AG04450 (cell line): ENCODE data around the gene SDR42E2. TPM values are rescaled to one million over a fixed set of nuclear protein-coding genes. Genes with fewer than 3 reads are reported as not detected.
A peak's percentile ranks its signal among the peaks of the same experiment; 100 is the strongest.

ENCODE experiments used
- CTCF ChIA-PET: fragments of 300-600, 350-600 bp; formaldehyde crosslinking; extraction: SDS; loops from one replicate; lab custom pipeline; 2022; ENCODE audit warnings: antibody characterized with exemption, inconsistent platforms; lab: Charles Lee
- POLR2A ChIA-PET: fragments of 350-600 bp; formaldehyde crosslinking; extraction: SDS; loops from one replicate; lab custom pipeline; 2021; ENCODE audit warnings: antibody characterized with exemption, inconsistent platforms; lab: Yijun Ruan, JAX
- DNase-seq: peaks from one replicate; pipeline ENCODE4 v3.0.0-alpha.2; 2011; ENCODE audit warnings: low read depth, low spot score
- H3K27ac ChIP-seq: one replicate; pipeline ENCODE4 v1.5.1; 2012; ENCODE audit warnings: low read depth, low read length, control low read depth
- H3K27me3 ChIP-seq: one replicate; pipeline ENCODE4 v1.6.0; 2012; ENCODE audit warnings: low read length; ENCODE audit not compliant: control insufficient read depth, insufficient read depth
- H3K4me3 ChIP-seq: 2 replicates; pipeline ENCODE4 v1.5.1; 2011; ENCODE audit warnings: mild to moderate bottlenecking, low read depth, low read length, control low read depth
- H3K9me3 ChIP-seq: 2 replicates; pipeline ENCODE4 v1.5.1; 2012; ENCODE audit warnings: low read length; ENCODE audit not compliant: control insufficient read depth, insufficient read depth
- CTCF ChIP-seq: IDR thresholded peaks from 2 replicates; pipeline ENCODE4 v1.5.1; 2011; ENCODE audit warnings: low read depth, low read length, control low read depth, inconsistent platforms
- polyA plus RNA-seq: library from polyadenylated mRNA; depleted of rRNA; stranded (reverse); fragments of >200 nt; gene quantifications from 2 replicates; pipeline ENCODE4 v1.2.3, GENCODE V29; 2011

SDR42E2 gene
- polyA plus RNA-seq, 1 experiment, result not detected

DNA sequence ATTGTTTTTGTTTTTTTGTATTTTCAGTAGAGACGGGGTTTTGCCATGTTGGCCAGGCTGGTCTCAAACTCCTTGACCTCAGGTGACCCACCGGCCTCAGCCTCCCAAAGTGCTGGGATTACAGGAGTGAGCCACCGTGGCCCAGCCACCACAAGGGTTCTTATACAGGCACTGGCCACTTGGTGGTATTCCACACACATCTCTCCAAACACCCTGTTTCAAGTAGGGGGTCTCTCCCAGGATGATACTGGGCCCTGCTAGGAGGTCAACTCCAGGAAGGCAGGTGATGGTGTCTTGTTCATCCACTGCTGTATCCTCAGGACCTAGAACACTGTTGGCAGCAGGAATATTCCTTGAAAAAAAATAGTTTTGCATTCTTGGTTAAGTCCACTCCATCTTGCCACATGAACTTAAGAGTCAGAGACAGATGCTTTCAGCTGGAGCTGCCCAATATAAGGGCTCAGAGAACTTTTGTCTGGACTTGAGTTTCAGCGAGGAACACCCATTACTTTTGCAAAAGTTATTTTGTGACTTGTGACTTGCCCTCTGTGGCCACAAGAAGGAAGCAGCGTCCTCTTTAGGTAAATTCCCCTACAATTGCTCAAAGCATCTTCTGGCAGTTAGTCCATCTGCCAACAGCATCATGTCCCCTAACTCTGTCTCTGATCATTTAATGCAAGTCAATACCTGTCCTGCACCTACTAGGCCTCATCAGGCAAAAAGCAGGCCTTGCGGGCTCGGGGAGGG is 36.4 kb downstream of the SDR42E2 start:
- Histone ChIP-seq H3K4me3 (no peak overlapping the region), H3K27me3 (no peaks in the 10 kb centered on the region), H3K9me3 (no peaks in the 10 kb centered on the region), H3K27ac (peak overlapping the region; percentile 73)
- 0 out of 2 replicates have a peak, but pooled peaks have one; percentile 5 for TF ChIP-seq CTCF
- POLR2A ChIA-PET, result no interaction called here
- DNase-seq, result no peak
- CTCF ChIA-PET, result interaction anchor here (0.7 to 2.7 kb wide), 3 partner anchors 10 to 102 kb away, joined by 4 to 7 read pairs (median 6); partner anchors contain the start of gene POLR3E

DNA sequence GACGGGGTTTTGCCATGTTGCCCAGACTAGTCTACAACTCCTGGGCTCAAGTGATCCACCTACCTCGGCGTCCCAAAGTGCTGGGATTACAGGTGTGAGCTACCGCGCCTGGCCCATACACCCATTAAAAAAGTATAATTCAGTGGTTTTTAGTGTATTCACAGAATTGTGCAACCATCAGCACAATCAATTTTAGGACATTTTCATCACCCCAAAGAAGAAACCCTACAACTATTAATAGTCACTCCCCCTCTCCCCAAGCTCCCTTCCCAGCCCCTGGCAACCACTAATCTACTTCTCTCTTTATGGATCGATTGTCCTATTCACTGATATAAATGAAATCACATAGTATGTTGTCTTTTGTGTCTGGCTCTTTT is 39.9 kb downstream of the SDR42E2 start:
- no peak for DNase-seq
- H3K27me3 ChIP-seq, result no peaks in the 10 kb centered on the region
- POLR2A ChIA-PET, result no interaction called here
- CTCF ChIA-PET, result interaction anchor here (1.0 kb wide), 1 partner anchor 98 kb away, joined by 4 read pairs; no protein-coding TSS in a partner anchor
- no peaks in the 10 kb centered on the region; the same call in 1 of the 2 replicates for H3K9me3 ChIP-seq
- no peak overlapping the region for H3K27ac ChIP-seq
- no peak overlapping the region for H3K4me3 ChIP-seq
- no peak for TF ChIP-seq CTCF

DNA sequence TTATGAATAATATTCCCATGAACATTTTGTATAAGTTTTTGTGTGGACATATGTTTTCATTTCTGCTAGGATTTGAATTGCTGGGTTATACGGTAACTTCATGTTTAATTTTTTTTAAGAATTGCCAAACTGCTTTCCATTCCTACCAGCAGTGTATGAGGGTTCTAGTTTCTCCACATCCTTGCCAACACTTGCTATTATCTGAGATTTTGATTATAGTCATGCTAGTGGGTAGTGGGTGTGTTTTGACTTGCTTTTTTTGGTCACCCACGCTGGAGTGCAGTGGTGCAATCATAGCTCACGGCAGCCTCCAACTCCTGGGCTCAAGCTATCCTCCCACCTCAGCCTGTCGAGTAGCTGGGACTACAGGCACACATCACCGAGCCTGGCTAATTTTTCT is 40.8 kb downstream of the SDR42E2 start:
- Histone ChIP-seq H3K27me3 (no peaks in the 10 kb centered on the region), H3K9me3 (no peaks in the 10 kb centered on the region; the same call in 1 of the 2 replicates), H3K27ac (no peak overlapping the region), H3K4me3 (no peak overlapping the region)
- ChIA-PET POLR2A (no interaction called here), CTCF (interaction anchor here (0.6 to 1.7 kb wide), 2 partner anchors 93 to 98 kb away, joined by 3 to 5 read pairs; no protein-coding TSS in a partner anchor)
- DNase-seq, result no peak
- TF ChIP-seq CTCF, result no peak

GRCh38 chr16:22204091-22204655 is 41.9 kb downstream of the SDR42E2 start:
- ChIA-PET CTCF (interaction anchor here (0.7 to 2.2 kb wide), 5 partner anchors 8 to 192 kb away, joined by 3 to 9 read pairs (median 5); no protein-coding TSS in a partner anchor), POLR2A (interaction anchor here (0.6 kb wide), 1 partner anchor 61 kb away, joined by 3 read pairs; no protein-coding TSS in a partner anchor)
- TF ChIP-seq CTCF, result no peak
- no peak overlapping the region for H3K4me3 ChIP-seq
- no peak for DNase-seq
- no peak overlapping the region for H3K27ac ChIP-seq
- H3K9me3 ChIP-seq, result no peaks in the 10 kb centered on the region; the same call in 1 of the 2 replicates
- no peaks in the 10 kb centered on the region for H3K27me3 ChIP-seq
